Measurements from ENCODE around the gene GALNT3. TPM values are rescaled to one million over a fixed set of nuclear protein-coding genes. Genes with fewer than 3 reads are reported as not detected.

GALNT3 gene
- polyA plus RNA-seq, 1 of the 3 experiments (the other 2 are of a cell fraction), result 0.05 TPM

DNA sequence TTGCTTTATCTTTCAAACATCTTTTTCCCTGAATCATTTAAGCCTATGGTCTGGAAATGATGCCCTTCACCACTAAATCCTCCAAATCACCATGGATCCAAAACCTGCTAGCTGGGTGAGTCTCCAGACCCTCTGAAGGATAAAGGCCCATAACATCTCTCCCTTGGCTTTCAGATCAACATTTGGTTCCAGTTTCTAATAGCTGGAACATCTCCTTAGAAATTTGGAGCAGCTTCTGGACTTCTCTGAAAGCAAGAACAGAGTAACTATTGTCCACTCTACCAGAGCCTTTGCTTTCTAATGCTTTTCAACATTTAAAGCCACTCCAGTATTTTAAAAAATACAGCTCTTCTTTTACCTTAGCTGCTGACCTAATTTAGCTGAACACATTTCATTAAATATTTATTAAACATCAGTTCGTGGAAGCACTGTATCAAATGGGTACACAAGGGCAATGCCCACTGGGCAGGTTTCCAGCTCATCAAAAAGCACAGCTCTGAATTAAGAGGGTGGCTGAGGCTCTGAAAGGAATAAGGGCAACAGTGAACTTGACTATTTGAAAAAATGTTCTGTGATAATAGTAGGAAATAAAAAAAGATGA is 75.3 kb downstream of the GALNT3 start:
- no peak overlapping the region for H3K4me3 ChIP-seq (ENCODE audit: low read depth in 2 of 2, low read length in 1 of 2)
- no peaks in the 10 kb centered on the region for H3K36me3 ChIP-seq (replicated peaks in 1 of 2; ENCODE audit: control insufficient read depth in 1 of 2, insufficient read depth in 2 of 2, low read length in 1 of 2)
- H4K20me1 ChIP-seq (ENCODE audit: insufficient read depth), result no peaks in the 10 kb centered on the region
- H3K4me2 ChIP-seq, result no peak overlapping the region
- no peaks in the 10 kb centered on the region for H3K9me3 ChIP-seq
- H3F3A ChIP-seq (replicated peaks; ENCODE audit: insufficient read depth), result no peaks in the 10 kb centered on the region
- 15% methylated on average over 1 of the region's 1 CpG for WGBS (ENCODE audit: low lambda C conversion rate)
- H3K27ac ChIP-seq (ENCODE audit: low read depth in 2 of 2, low read length in 1 of 2), result no peak overlapping the region
- H2AFZ ChIP-seq (ENCODE audit: low read depth), result no peak overlapping the region
- no peaks in the 10 kb centered on the region for H3K9me2 ChIP-seq
- TF ChIP-seq FOSL2 (IDR thresholded peaks at IDR 0.05; ENCODE audit: borderline replicate concordance, low read depth) (no peak), RAD21 (IDR thresholded peaks at IDR 0.05; ENCODE audit: low read length) (no peak), EP300 (IDR thresholded peaks at IDR 0.05; ENCODE audit: borderline replicate concordance in 1 of 2, low read depth in 1 of 2, low read length in 1 of 2) (no peak), TCF12 (IDR thresholded peaks at IDR 0.05) (no peak), NFIC (IDR thresholded peaks at IDR 0.05; ENCODE audit: borderline replicate concordance) (no peak)
- H3K4me1 ChIP-seq (ENCODE audit: control insufficient read depth in 1 of 2, insufficient read depth in 2 of 2, low read depth in 1 of 2, low read length in 1 of 2), result no peaks in the 10 kb centered on the region
- H3K79me2 ChIP-seq (ENCODE audit: insufficient read depth), result no peaks in the 10 kb centered on the region
- ChIA-PET CTCF (interaction anchor here (0.6 to 0.9 kb wide), 2 partner anchors 57 to 318 kb away, joined by 3 read pairs; no protein-coding TSS in a partner anchor), POLR2A (no interaction called here)
- DNase-seq, result no peak
- H3K9ac ChIP-seq, result no peak overlapping the region
- no peaks in the 10 kb centered on the region for H3K27me3 ChIP-seq (ENCODE audit: insufficient read depth)

DNA sequence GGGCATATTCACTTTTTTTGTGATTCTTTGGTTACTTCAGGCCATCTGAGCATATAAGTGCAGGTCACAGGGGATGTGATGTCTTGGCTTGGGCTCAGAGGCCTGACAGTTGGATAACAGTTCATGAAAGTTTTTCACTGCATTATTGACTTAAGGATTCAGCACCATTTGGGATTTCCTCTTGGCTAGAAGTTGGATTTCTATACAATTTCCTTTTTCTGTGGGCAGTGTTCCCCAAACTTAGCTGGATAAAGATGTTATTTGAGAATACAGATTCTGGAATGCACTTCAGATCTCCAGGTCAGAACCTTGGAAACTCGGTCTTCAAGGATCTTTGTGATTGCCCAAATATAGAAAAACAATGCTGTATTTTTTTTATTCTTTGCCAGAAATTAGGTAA is 78.0 kb downstream of the GALNT3 start:
- H3K9me2 ChIP-seq, result no peaks in the 10 kb centered on the region
- ChIA-PET POLR2A (no interaction called here), CTCF (no interaction called here)
- no peak overlapping the region for H3K9ac ChIP-seq
- H4K20me1 ChIP-seq (ENCODE audit: insufficient read depth), result no peaks in the 10 kb centered on the region
- no peaks in the 10 kb centered on the region for H3K79me2 ChIP-seq (ENCODE audit: insufficient read depth)
- TF ChIP-seq TAF1 (IDR thresholded peaks at IDR 0.05; ENCODE audit: borderline replicate concordance, low read depth, low read length), result no peak
- TF ChIP-seq FOXJ3 (CRISPR knock-in tag; IDR thresholded peaks at IDR 0.05), result no peak
- no peak for TF ChIP-seq JUND (IDR thresholded peaks at IDR 0.05)
- no peak for TF ChIP-seq TCF12 (IDR thresholded peaks at IDR 0.05)
- TF ChIP-seq, protein P1, sequence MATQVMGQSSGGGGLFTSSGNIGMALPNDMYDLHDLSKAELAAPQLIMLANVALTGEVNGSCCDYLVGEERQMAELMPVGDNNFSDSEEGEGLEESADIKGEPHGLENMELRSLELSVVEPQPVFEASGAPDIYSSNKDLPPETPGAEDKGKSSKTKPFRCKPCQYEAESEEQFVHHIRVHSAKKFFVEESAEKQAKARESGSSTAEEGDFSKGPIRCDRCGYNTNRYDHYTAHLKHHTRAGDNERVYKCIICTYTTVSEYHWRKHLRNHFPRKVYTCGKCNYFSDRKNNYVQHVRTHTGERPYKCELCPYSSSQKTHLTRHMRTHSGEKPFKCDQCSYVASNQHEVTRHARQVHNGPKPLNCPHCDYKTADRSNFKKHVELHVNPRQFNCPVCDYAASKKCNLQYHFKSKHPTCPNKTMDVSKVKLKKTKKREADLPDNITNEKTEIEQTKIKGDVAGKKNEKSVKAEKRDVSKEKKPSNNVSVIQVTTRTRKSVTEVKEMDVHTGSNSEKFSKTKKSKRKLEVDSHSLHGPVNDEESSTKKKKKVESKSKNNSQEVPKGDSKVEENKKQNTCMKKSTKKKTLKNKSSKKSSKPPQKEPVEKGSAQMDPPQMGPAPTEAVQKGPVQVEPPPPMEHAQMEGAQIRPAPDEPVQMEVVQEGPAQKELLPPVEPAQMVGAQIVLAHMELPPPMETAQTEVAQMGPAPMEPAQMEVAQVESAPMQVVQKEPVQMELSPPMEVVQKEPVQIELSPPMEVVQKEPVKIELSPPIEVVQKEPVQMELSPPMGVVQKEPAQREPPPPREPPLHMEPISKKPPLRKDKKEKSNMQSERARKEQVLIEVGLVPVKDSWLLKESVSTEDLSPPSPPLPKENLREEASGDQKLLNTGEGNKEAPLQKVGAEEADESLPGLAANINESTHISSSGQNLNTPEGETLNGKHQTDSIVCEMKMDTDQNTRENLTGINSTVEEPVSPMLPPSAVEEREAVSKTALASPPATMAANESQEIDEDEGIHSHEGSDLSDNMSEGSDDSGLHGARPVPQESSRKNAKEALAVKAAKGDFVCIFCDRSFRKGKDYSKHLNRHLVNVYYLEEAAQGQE (IDR thresholded peaks at IDR 0.05; ENCODE audit: low read depth, low read length), result no peak
- TF ChIP-seq MEF2A (IDR thresholded peaks at IDR 0.05; ENCODE audit: borderline replicate concordance, low read depth), result no peak
- no peak for TF ChIP-seq SMC3 (IDR thresholded peaks at IDR 0.05; ENCODE audit: low read depth, low read length)
- TF ChIP-seq, protein P2, sequence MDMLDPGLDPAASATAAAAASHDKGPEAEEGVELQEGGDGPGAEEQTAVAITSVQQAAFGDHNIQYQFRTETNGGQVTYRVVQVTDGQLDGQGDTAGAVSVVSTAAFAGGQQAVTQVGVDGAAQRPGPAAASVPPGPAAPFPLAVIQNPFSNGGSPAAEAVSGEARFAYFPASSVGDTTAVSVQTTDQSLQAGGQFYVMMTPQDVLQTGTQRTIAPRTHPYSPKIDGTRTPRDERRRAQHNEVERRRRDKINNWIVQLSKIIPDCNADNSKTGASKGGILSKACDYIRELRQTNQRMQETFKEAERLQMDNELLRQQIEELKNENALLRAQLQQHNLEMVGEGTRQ (IDR thresholded peaks at IDR 0.05; ENCODE audit: borderline replicate concordance, low read depth, low read length), result no peak
- WGBS (ENCODE audit: low lambda C conversion rate), result 63% methylated on average over 1 of the region's 1 CpG
- H3K4me2 ChIP-seq, result no peak overlapping the region
- no peaks in the 10 kb centered on the region for H3K9me3 ChIP-seq
- no peak for DNase-seq
- no peaks in the 10 kb centered on the region for H3K36me3 ChIP-seq (replicated peaks in 1 of 2; ENCODE audit: control insufficient read depth in 1 of 2, insufficient read depth in 2 of 2, low read length in 1 of 2)
- H3K4me3 ChIP-seq (ENCODE audit: low read depth in 2 of 2, low read length in 1 of 2), result no peak overlapping the region
- no peak overlapping the region for H2AFZ ChIP-seq (ENCODE audit: low read depth)
- no peak overlapping the region for H3K27ac ChIP-seq (ENCODE audit: low read depth in 2 of 2, low read length in 1 of 2)
- no peaks in the 10 kb centered on the region for H3K4me1 ChIP-seq (ENCODE audit: control insufficient read depth in 1 of 2, insufficient read depth in 2 of 2, low read depth in 1 of 2, low read length in 1 of 2)
- H3F3A ChIP-seq (replicated peaks; ENCODE audit: insufficient read depth), result no peaks in the 10 kb centered on the region
- no peaks in the 10 kb centered on the region for H3K27me3 ChIP-seq (ENCODE audit: insufficient read depth)
